Peyer's patch (tissue), 4 donors: ENCODE results near the gene HLA-DRB5. TPM values are rescaled to one million over a fixed set of nuclear protein-coding genes. Genes with fewer than 3 reads are reported as not detected.
"Not testable (repeated sequence)": the region's sequence is repeated elsewhere in the genome, so short reads cannot be mapped to it uniquely, and the experiment has no call there.

ENCODE experiments used
- DNase-seq, 3 donors: peaks; one replicate each; pipeline ENCODE4 v3.0.0-alpha.2; 2017 to 2019
- H3K27ac ChIP-seq, 4 donors: fragments of 200-600 bp; sonication (generic); one replicate each; pipeline ENCODE4 v1.5.1; 2016 to 2019
- H3K27me3 ChIP-seq, 2 donors: fragments of 200-600 bp; sonication (generic); one replicate each; pipeline ENCODE4 v1.5.1; 2019
- H3K36me3 ChIP-seq, 3 donors: fragments of 200-600 bp; sonication (generic); one replicate each; pipeline ENCODE4 v1.5.1; 2016 to 2019
- H3K4me1 ChIP-seq, 4 donors: fragments of 200-600 bp; sonication (generic); one replicate each; pipeline ENCODE4 v1.5.1; 2016 to 2019
- H3K4me3 ChIP-seq, 4 donors: fragments of 200-600 bp; sonication (generic); 1 replicate in 3 of 4; 2 replicates in 1 of 4; pipeline ENCODE4 v1.5.1; 2016 to 2019; ENCODE audit warnings: mild to moderate bottlenecking in 1 of 4
- H3K9me3 ChIP-seq, 4 donors: fragments of 200-600 bp; sonication (generic); one replicate each; pipeline ENCODE4 v1.5.1; 2016 to 2019; ENCODE audit warnings: mild to moderate bottlenecking in 1 of 4
- CTCF ChIP-seq, 6 experiments: fragments of 450-650 bp in 4 of 6; fragments of 200-600 bp in 2 of 6; sonication (generic) in 1 of 6; IDR thresholded peaks; one replicate each; pipeline ENCODE4 v1.5.1; 2017 to 2019; ENCODE audit warnings: antibody characterized with exemption in 6 of 6, mild to moderate bottlenecking in 3 of 6, moderate library complexity in 1 of 6
- POLR2A ChIP-seq, 2 donors: fragments of 450-650 bp; IDR thresholded peaks; one replicate each; pipeline ENCODE4 v1.5.1; 2017; ENCODE audit warnings: antibody characterized with exemption in 2 of 2, mild to moderate bottlenecking in 2 of 2, moderate library complexity in 2 of 2
- small RNA-seq, 2 donors: library from RNA; depleted of rRNA; stranded (forward); fragments of <200 nt; gene quantifications; one replicate each; pipeline ENCODE3, GENCODE V24; 2016
- total RNA-seq, 4 donors: library from RNA; depleted of rRNA; stranded (reverse); fragments of >200 nt; gene quantifications; one replicate each; pipeline ENCODE4 v1.1.0, GENCODE V29; 2016

Gene HLA-DRB5
- total RNA-seq, 4 donors from 2014 or later: 14.7 to 36.3 TPM; not detected in 2

DNA sequence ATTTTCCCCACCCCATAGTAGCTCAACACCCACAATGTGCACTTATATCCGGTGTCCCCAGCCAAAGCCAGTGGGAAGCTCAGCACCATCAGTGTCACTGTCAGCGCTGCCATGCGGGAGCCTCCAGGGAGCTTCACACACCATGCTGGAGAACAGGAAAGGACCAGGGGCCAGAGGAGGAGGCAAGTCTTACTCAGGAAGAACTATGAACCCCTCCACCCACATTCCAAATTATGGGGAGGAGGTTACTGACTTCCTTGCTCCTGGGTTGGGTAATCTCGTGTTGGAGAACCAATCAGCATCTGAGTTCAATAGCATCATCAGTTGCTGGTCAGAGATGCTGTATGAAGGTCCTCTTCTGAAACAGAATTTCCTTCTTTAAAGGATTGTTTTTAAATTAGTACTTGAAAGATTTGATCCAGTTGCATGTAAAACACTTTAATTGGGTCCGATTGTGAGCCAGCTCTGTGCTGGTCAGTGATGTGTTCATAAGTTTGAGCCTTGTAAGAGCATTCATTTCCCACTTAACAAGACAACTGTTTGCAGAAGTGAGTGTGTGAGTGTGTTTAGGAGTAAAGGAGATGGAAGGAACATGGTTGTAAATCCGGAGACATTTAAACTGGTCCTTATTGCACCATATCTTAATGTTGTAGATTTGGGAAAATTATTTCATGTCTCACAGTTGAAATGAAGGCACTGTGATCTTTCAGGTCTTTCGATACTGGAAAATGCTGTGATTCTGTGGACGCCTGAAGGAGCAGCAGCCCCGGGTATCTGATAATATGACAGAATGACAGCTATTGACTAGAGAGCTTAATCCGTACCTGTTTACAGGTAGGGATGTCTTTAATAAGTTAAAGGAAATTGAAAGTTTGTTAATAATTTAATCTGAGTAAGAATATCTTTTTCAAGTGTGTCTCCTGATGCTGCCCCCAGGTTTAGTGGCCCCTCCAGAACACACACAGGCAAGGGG is 56.4 kb downstream of the HLA-DRB5 start:
- not testable (repeated sequence) for H3K36me3 ChIP-seq, H3K4me1 ChIP-seq, H3K27me3 ChIP-seq, H3K4me3 ChIP-seq, H3K9me3 ChIP-seq
- H3K27ac ChIP-seq: peak overlapping the region; percentile 35 to 73 (median 62)
- peak in 1 of 2 donors; percentile 20 for TF ChIP-seq POLR2A (IDR thresholded peaks at IDR 0.05)
- peak in 1 of 3 donors; percentile 63 for DNase-seq

- H3K4me3 ChIP-seq: no peak overlapping the region
- no peaks in the 10 kb centered on the region for H3K9me3 ChIP-seq
- H3K36me3 ChIP-seq: no peaks in the 10 kb centered on the region
- H3K4me1 ChIP-seq: no peaks in the 10 kb centered on the region
- DNase-seq: no peak
- no peaks in the 10 kb centered on the region for H3K27me3 ChIP-seq
- H3K27ac ChIP-seq: peak overlapping the region; percentile 17 to 73 (median 30)
- no peak for TF ChIP-seq POLR2A (IDR thresholded peaks at IDR 0.05)
- no peak for TF ChIP-seq CTCF (IDR thresholded peaks at IDR 0.05)
Observed at GRCh38 chr6:32472781-32473375, 57.2 kb downstream of the HLA-DRB5 start.

GRCh38 chr6:32467743-32468503 is 62.2 kb downstream of the HLA-DRB5 start:
- H3K36me3 ChIP-seq, H3K4me1 ChIP-seq, H3K4me3 ChIP-seq, H3K27ac ChIP-seq, DNase-seq, H3K27me3 ChIP-seq, H3K9me3 ChIP-seq: not testable (repeated sequence)

Small RNA genes lying within 50 kb of the gene (small RNA-seq; reads per million reads assigned to genes)
- 0 reads per million in 2 donors for gene RNU1-61P

Other genes with a start within 250 kb of the HLA-DRB5 start
- gene TSBP1, start 158.4 kb downstream of the HLA-DRB5 start, total RNA-seq: not detected
- 1 to 10 TPM in 2 of 4 donors, not detected in 2; 3.6 to 3.8 TPM for gene BTNL2, start 123.1 kb downstream of the HLA-DRB5 start, total RNA-seq
- gene HLA-DRA, start 90.4 kb downstream of the HLA-DRB5 start, total RNA-seq: 100 to 1,000 TPM; 354 to 966 (median 405) TPM
- gene HLA-DRB1, start 59.6 kb upstream of the HLA-DRB5 start, total RNA-seq: 100 to 1,000 TPM in 2 of 4 donors, 10 to 100 TPM in 2; 49.8 to 260 (median 102) TPM
- gene HLA-DQA1, start 107.1 kb upstream of the HLA-DRB5 start, total RNA-seq: 10 to 100 TPM in 1 of 4 donors, 1 to 10 TPM in 1, under 1 TPM in 1, not detected in 1; 0.67 to 36.3 (median 1.5) TPM
- gene HLA-DQB1, start 136.4 kb upstream of the HLA-DRB5 start, total RNA-seq: 10 to 100 TPM in 1 of 4 donors, 1 to 10 TPM in 1, not detected in 2; 7.6 to 18.2 TPM
- gene HLA-DQA2, start 211.1 kb upstream of the HLA-DRB5 start, total RNA-seq: 1 to 10 TPM in 1 of 4 donors, not detected in 3; 2.5 TPM
- gene HLA-DQB2, start 233.2 kb upstream of the HLA-DRB5 start, total RNA-seq: not detected